Dedifferentiated amniotic fluid mesenchymal stem cell (primary cell): ENCODE data around the gene OSBPL7.

Experiments used
- DNase-seq: peaks from one replicate; pipeline ENCODE4 v3.0.0-alpha.2; 2016; ENCODE audit errors: extremely low spot score

The OSBPL7 gene

DNA sequence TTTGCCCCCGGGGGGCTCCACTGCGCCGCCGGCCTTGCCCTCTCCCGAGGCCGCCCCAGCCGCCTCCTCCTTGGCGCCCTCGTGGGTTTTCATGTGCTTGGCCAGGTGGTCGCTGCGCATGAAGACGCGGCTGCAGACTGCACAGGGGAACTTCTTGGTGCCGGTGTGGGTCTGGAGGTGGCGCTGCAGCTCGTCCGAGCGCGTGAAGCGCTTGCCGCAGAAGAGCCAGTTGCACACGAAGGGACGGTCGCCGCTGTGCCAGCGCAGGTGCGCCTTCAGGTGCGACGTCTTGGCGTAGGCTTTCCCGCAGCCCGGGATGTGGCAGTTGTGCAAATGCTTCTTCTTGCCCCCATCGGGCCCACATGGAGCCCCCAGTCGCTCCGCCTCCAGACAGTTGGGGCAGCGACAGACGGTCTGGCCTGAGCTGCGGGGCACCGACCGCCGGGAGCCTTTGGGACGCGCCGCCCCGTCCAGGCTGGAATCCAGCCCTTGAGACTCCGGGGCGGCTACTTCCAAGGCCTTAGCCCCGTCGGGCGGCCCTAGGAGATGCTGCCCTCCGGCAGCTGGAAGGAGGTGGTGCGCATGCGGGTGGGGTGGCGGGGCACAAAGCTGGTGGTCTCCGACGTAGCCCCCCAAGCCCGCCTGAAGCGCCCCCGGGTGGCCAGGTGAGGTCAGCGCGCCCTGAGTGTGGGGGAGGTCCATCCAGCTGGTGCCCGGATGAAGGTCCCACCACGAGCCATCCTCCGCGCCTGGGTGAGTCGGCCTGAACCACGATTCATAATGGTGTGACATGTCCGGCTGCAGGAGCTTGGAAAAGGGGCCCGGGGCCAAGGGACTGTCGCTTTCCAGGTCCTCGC, 26.0 kb upstream of the OSBPL7 start:
- DNase-seq: no peak

DNA sequence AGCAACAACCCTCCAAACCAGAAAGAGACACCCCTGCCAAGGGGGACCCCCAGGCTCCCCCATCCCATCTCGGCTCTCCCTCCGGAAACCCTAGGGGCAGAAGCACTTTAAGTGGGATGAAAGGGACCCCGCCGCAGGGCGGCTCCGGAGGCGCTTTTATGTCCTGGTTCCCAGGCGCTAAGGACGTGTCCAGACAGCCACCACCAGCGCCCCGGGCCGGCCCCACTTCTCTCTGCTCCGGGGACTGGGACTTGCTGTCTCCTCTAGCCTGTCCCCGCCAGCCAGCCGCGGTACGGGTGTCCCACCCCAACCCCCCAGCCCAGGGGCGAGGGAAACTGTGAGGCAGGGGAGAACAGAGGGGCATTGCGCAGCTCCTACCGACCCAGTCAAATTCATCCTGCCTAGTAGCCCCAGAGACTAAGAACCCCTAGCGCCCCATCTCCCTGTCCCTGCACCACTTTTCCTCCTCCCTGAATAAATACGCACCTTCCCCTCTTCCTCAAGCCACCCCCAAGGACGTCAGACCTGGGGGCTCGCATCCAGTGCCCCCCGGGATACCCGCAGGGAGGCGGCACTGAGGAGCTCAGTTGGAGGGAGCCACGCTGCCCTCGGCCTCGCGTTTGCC, 25.2 kb upstream of the OSBPL7 start:
- no peak for DNase-seq

GRCh38 chr17:47845716-47846075, 24.1 kb upstream of the OSBPL7 start:
- DNase-seq: no peak

DNA sequence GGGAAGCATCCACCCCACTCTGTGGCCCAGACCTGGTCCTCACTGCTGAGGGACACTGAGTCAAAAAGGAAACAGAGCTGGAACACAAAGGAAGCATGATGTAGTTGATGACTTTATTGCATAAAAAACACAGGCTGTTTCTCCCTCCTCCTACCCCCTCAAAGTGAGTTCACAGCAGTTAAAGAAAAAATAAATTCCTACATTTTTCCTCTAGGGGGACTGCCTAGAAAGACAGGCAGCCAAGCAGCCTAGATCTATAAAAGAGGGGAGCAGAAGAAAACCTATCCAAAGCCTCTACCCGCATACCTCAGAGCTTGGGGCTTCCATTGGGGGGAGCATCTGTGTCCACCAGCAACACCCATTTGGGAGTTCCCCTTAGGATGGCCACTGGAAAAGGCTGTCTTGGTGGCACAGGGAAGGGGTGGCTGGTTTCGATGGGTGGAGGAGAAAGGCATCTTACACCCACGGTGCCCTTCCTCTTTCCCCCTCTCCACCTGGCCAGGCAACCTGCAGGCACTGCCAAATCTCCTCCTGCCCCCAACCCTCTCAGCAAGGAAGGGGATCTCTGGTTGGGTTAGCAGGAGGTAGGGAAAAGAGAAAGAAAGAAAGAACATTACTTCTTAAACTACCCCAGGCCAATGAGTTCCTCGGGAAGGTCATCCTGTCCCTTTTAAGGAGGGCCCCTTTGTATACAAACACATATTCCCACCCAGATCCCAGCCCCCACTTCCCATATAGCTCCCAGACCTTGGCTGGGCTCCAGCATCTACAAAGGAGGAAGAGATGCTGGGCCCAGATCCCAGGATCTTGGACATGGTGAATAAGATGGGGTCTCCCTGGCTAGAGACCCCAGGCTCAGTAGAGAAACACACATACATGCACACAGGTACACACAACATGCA, 23.5 kb upstream of the OSBPL7 start:
- DNase-seq: no peak

- DNase-seq: no peak
Observed at GRCh38 chr17:47844227-47844626, 22.6 kb upstream of the OSBPL7 start.

GRCh38 chr17:47843391-47843730, 21.8 kb upstream of the OSBPL7 start:
- DNase-seq: no peak

GRCh38 chr17:47841488-47842291, 20.1 kb upstream of the OSBPL7 start:
- no peak for DNase-seq

DNA sequence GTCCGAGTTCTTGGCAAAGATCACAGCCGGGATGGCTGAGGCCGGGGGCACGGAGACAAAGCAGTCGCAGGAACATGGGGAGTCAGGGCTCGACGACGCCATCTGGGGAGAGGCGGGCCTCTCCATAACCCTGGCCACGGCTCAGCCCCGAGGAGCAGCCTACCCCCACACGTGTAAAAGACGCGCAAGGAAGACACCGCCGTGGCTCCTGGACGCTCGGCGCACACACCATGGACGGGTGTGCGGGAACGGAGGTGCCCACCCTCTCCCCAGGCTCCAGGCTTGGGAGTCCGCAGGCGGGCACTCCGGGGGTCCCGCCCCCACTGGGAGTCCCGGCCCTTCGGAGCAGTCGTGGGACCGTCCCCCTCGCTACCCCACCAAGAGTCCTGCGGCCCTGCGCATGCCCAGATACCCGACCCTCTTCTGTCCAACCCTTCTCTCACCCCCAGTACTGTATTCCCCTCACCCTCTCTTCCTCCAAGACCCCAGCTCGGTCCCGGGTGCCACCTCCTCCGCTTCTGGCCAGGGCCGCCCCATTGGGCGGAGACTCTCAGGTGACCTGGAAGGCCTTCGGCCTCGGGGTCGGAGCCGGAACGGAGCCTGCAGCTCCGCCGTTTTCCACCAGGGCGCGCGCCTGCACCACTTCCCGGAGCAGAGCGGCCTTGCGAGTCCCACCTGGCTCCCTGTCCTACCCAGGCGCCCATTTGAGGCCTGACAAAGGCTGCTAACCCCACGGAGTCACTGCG, 19.3 kb upstream of the OSBPL7 start, which contains the start of gene SCRN2:
Gene SCRN2, minus strand, starts transcription at position 532 of the 746 bp plus-strand sequence. Its CDS starts 430 bp downstream, at position 102.
- peak; percentile 62 for DNase-seq

DNA sequence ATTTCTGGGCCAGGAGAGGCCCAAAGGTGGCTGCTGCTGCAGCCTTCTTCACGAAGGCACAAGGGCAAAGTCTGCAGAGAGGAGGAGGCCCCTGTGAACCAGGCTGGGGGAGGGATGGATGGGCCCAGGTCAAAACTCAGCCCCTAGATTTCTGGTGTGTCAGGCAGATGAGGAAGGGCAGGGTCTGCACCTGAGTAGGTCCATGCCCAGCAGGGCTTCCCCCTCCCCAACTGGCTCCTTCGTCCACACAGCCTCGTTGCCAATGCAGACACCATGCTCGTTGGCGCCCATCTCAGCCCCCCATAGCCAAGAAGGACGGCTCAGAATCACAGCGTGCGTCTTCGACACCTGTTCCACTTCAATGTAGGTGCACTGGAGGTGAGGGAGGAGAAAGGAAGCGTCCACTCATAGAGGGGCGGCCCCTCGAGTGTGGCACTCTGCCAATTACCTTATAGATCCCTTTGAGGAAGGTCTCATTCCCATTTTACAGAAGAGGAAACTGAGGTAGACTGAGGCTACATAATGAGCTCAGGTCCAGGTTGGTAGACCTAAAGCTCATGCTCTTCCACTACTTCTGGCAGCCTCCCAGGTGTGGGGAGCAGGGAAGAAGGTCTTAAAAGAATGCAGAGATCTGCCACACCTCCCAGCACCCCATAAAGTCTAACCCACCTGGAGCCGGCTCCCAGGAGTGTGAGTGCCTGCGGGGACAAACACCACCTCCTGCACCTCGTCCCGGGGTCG, 18.6 kb upstream of the OSBPL7 start:
- DNase-seq: no peak

- no peak for DNase-seq
Observed at GRCh38 chr17:47839071-47839470, 17.5 kb upstream of the OSBPL7 start.

GRCh38 chr17:47838636-47839035, 17.0 kb upstream of the OSBPL7 start:
- no peak for DNase-seq

DNA sequence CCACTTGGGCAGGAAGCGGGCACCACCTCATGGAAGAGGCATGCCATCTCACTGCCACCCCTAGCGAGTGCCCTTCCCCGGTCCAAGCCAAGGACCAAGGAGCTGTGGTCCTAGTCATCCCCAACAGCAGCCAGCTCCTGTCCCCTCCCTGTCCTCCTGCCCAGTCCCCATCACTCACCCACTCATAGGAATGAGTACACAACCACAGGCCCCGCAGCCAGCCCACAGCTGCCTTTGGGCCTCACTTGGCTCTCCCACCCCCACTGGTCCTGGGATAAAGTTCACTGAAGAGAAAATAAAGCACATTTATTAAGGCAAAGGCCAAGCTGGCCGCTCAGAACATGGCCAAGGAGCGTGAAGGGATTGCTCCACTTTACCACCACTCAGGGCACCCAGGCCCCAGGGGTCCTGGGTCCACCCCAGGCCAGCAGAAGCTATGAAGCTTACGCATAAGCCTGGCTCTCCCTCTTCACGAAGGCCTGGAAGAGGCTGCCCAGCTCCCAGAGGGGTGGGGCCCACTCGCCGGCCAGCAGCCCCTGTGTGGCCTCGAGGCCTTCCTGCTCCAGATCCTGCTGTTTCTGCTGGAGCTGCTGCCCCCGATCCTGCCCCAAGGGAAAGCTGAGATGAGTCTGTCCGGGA, 15.9 kb upstream of the OSBPL7 start:
- DNase-seq: no peak

DNA sequence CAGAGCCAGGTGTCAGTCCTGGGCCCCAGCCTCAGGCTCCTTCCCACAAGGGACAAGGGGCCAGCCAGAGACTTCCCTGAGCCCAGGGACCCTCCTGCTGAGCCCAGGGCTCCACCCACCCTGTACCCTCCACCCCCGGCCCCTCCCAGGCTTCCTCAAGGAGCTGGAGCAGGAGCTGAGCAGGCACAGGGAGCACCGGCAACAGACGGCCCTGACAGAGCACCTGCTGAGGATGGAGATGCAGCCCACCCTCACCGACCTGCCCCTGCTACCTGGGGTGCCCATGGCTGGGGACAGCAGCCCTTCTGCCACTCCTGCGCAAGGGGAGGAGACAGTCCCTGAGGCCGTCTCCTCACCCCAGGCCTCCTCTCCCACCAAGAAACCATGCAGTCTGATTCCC, 15.0 kb upstream of the OSBPL7 start:
- DNase-seq: no peak

DNA sequence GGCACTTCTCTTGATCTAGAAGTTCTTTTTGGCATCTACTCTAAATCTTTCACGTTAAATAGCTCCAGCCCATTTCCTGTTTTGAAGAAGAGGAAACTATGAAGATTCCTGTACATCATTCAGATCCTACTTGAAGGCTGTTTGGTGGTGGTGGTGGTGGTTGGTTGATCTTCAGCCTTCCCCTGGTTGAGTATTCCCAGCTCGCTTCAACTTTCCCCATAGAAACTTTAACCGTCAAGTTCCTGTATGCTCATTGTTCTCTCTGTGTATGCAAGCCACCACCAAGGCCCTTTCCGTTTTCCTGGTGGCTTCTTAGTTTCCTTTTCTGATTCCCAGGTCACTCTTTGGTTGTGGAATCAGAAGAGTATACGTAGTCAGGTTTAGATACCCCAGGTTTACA, 13.2 kb upstream of the OSBPL7 start:
- DNase-seq: no peak

GRCh38 chr17:47831934-47832327, 10.3 kb upstream of the OSBPL7 start:
- no peak for DNase-seq

DNA sequence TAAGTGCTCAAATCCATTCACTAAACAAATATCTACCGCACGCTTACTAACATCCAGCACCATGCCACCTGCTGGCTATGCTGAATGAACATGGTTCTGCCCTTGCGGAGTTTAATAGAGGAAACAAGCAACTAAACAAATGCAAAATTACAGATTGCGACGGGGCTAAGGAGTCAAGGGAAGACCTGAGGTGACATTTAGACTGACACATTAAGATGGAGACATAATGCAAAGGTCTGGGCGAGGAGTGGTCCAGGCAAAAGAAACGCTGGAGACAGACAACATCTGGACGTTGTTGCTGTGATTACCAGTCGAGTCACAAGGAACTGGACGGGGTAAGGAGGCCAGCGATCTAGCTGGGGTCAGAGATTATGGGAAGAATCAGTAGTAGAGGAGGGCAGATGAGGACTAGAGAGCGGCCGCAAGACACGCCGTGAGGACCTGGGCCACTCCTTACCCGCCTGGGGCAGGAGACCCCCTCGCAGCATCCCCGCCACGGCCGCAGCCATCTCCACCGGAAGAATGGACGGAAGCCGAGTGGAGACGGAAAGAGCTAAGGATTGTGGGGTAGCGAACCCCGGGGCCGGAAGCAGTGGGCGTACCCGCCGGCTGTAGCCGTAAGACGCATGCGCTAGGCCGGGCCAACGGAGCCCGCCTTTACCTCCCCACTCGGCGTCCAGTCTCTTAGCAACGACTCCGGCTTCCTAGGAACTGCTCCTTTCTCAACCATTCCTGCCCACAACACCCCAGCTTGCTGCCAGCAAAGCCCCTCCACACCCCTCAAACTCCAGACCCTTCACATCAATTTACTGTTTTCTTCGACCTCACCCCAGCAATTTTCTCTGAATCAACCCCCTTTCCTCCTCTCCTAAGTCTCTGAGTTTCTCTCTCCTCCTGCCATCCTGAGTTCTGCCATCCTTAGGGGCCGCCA, 9.7 kb upstream of the OSBPL7 start, which contains the start of the genes LRRC46 and MRPL10:
Gene LRRC46, plus strand, starts transcription at position 668 of the 931 bp plus-strand sequence. CDS start 320 bp downstream, outside the sequence.
Gene MRPL10, minus strand, starts transcription at position 539 of the 931 bp plus-strand sequence. Its CDS starts 30 bp downstream, at position 509.
- DNase-seq: peak; percentile 92

GRCh38 chr17:47830396-47831002, 8.9 kb upstream of the OSBPL7 start:
- DNase-seq: no peak

DNA sequence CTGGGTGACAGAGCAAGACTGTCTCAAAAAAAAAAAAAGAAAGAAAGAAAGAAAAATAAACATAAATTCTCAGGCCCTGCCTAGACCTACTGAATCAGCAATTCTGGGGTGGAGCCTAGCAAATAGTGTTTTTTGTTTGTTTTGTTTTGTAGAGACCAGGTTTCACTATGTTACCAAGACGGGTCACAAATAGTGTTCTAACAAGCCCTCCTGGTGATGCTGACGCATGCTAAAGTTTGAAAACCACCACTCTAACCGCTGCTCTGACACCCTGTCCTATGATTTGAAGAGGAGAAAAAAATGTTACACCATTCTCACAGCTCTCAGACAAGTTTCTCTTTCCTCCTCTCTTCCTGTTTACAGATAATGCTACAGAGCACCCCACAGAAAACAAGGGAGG, 8.3 kb upstream of the OSBPL7 start:
- no peak for DNase-seq
